Activated CD8-positive, alpha-beta T cell treated with anti-CD3 and anti-CD28 coated beads, Interleukin-2, amount 10 ng/mL, durations not matched to agents 7 days and 5 days (primary cell): ENCODE results near the gene TMOD2. TPM values are rescaled to one million over a fixed set of nuclear protein-coding genes. Genes with fewer than 3 reads are reported as not detected.

ENCODE experiments used
- ATAC-seq: fragments of 150-1000 bp; cut with Tn5 transposase; one replicate; pipeline ENCODE4 v1.10.0; 2021; ENCODE audit warnings: moderate library complexity
- CTCF ChIA-PET: fragments of 350-600 bp; sonication (Branson Sonifier 250); formaldehyde crosslinking; loops from one replicate; lab custom pipeline; 2021; ENCODE audit warnings: antibody characterized with exemption; lab: Charles Lee
- POLR2A ChIA-PET: fragments of 350-600 bp; sonication (Branson Sonifier 250); formaldehyde crosslinking; loops from one replicate; lab custom pipeline; 2021; ENCODE audit warnings: antibody characterized with exemption; lab: Charles Lee
- DNase-seq: peaks from one replicate; pipeline ENCODE4 v3.0.0-alpha.2; 2020
- H3K27ac Mint-ChIP-seq: one replicate; pipeline ENCODE4 v1.8.0; 2021; ENCODE audit warnings: mild to moderate bottlenecking, mixed read lengths
- H3K27me3 Mint-ChIP-seq: one replicate; pipeline ENCODE4 v1.8.0; 2021; ENCODE audit warnings: low read depth, mixed read lengths
- H3K36me3 Mint-ChIP-seq: one replicate; pipeline ENCODE4 v1.8.0; 2021; ENCODE audit warnings: low read depth, mixed read lengths
- H3K4me1 Mint-ChIP-seq: one replicate; pipeline ENCODE4 v1.8.0; 2021; ENCODE audit warnings: low read depth, mixed read lengths
- H3K4me3 Mint-ChIP-seq: one replicate; pipeline ENCODE4 v1.8.0; 2021; ENCODE audit warnings: mild to moderate bottlenecking, mixed read lengths
- H3K9me3 Mint-ChIP-seq: one replicate; pipeline ENCODE4 v1.8.0; 2022; ENCODE audit warnings: mixed read lengths; ENCODE audit not compliant: insufficient read depth
- total RNA-seq, 2 experiments: library from RNA; stranded (reverse); gene quantifications; one replicate each; pipeline ENCODE4 v1.2.3, GENCODE V29; 2021

TMOD2 gene
- total RNA-seq, 2 experiments from 2014 or later, result 12.0 to 12.5 TPM

- Mint-ChIP-seq H3K4me1 (peaks cover 11% of the 10 kb centered on the region), H3K27me3 (no peaks in the 10 kb centered on the region), H3K36me3 (peaks cover 6% of the 10 kb centered on the region), H3K27ac (no peak overlapping the region), H3K4me3 (no peak overlapping the region), H3K9me3 (no peaks in the 10 kb centered on the region)
- CTCF ChIA-PET, result interaction anchor here (1.4 kb wide), 1 partner anchor 22 kb away, joined by 6 read pairs; no protein-coding TSS in a partner anchor
- ATAC-seq, result no peak
- POLR2A ChIA-PET, result no interaction called here
- no peak for DNase-seq
Observed at GRCh38 chr15:51799282-51800252, 48.2 kb downstream of the TMOD2 start.

- H3K4me3 Mint-ChIP-seq, result no peak overlapping the region
- no peaks in the 10 kb centered on the region for H3K9me3 Mint-ChIP-seq
- ChIA-PET POLR2A (no interaction called here), CTCF (interaction anchor here (1.1 to 1.7 kb wide), 3 partner anchors 24 to 152 kb away, joined by 3 to 5 read pairs (median 3); no protein-coding TSS in a partner anchor)
- DNase-seq, result no peak
- no peak for ATAC-seq
- no peaks in the 10 kb centered on the region for H3K27me3 Mint-ChIP-seq
- H3K36me3 Mint-ChIP-seq, result peaks cover 10% of the 10 kb centered on the region
- H3K4me1 Mint-ChIP-seq, result peaks cover 11% of the 10 kb centered on the region
- H3K27ac Mint-ChIP-seq, result no peak overlapping the region
Observed at GRCh38 chr15:51801391-51801835, 50.0 kb downstream of the TMOD2 start.

- Mint-ChIP-seq H3K4me1 (peaks cover 11% of the 10 kb centered on the region), H3K9me3 (no peaks in the 10 kb centered on the region), H3K27me3 (no peaks in the 10 kb centered on the region), H3K36me3 (peaks cover 17% of the 10 kb centered on the region), H3K4me3 (no peak overlapping the region), H3K27ac (no peak overlapping the region)
- CTCF ChIA-PET, result interaction anchor here (1.1 to 1.7 kb wide), 2 partner anchors 26 to 153 kb away, joined by 3 to 5 read pairs; no protein-coding TSS in a partner anchor
- ATAC-seq, result no peak
- no peak for DNase-seq
- POLR2A ChIA-PET, result no interaction called here
Observed at GRCh38 chr15:51802593-51802992, 51.2 kb downstream of the TMOD2 start.

- no peaks in the 10 kb centered on the region for H3K9me3 Mint-ChIP-seq
- H3K27me3 Mint-ChIP-seq, result no peaks in the 10 kb centered on the region
- peaks cover 15% of the 10 kb centered on the region for H3K36me3 Mint-ChIP-seq
- no peak overlapping the region for H3K4me3 Mint-ChIP-seq
- no peak overlapping the region for H3K27ac Mint-ChIP-seq
- ChIA-PET CTCF (interaction anchor here (0.9 kb wide), 1 partner anchor 154 kb away, joined by 4 read pairs; no protein-coding TSS in a partner anchor), POLR2A (no interaction called here)
- DNase-seq (no peak), ATAC-seq (no peak)
- H3K4me1 Mint-ChIP-seq, result peaks cover 1% of the 10 kb centered on the region
Observed at GRCh38 chr15:51803965-51804364, 52.6 kb downstream of the TMOD2 start.

GRCh38 chr15:51806123-51806522, 54.7 kb downstream of the TMOD2 start:
- no peak for ATAC-seq
- DNase-seq, result no peak
- Mint-ChIP-seq H3K4me1 (no peaks in the 10 kb centered on the region), H3K9me3 (no peaks in the 10 kb centered on the region), H3K27me3 (no peaks in the 10 kb centered on the region), H3K27ac (no peak overlapping the region), H3K36me3 (peaks cover 11% of the 10 kb centered on the region), H3K4me3 (no peak overlapping the region)
- ChIA-PET POLR2A (no interaction called here), CTCF (no interaction called here)

GRCh38 chr15:51809457-51809856, 58.1 kb downstream of the TMOD2 start:
- peaks cover 11% of the 10 kb centered on the region for H3K36me3 Mint-ChIP-seq
- DNase-seq (no peak), ATAC-seq (no peak)
- ChIA-PET CTCF (no interaction called here), POLR2A (no interaction called here)
- H3K4me1 Mint-ChIP-seq, result no peaks in the 10 kb centered on the region
- no peak overlapping the region for H3K4me3 Mint-ChIP-seq
- H3K9me3 Mint-ChIP-seq, result no peaks in the 10 kb centered on the region
- H3K27me3 Mint-ChIP-seq, result no peaks in the 10 kb centered on the region
- H3K27ac Mint-ChIP-seq, result no peak overlapping the region

GRCh38 chr15:51812598-51812997, 61.2 kb downstream of the TMOD2 start:
- ATAC-seq (no peak), DNase-seq (no peak)
- ChIA-PET POLR2A (no interaction called here), CTCF (interaction anchor here (0.8 kb wide), 1 partner anchor 36 kb away, joined by 5 read pairs; no protein-coding TSS in a partner anchor)
- Mint-ChIP-seq H3K27me3 (no peaks in the 10 kb centered on the region), H3K27ac (no peak overlapping the region), H3K9me3 (no peaks in the 10 kb centered on the region), H3K4me3 (no peak overlapping the region), H3K36me3 (peaks cover 2% of the 10 kb centered on the region), H3K4me1 (no peaks in the 10 kb centered on the region)

GRCh38 chr15:51814606-51815005, 63.2 kb downstream of the TMOD2 start:
- CTCF ChIA-PET, result interaction anchor here (1.0 to 1.1 kb wide), 2 partner anchors 38 to 164 kb away, joined by 3 to 4 read pairs; no protein-coding TSS in a partner anchor
- ATAC-seq (no peak), DNase-seq (no peak)
- Mint-ChIP-seq H3K36me3 (peaks cover 2% of the 10 kb centered on the region), H3K27me3 (no peaks in the 10 kb centered on the region), H3K9me3 (no peaks in the 10 kb centered on the region), H3K4me3 (no peak overlapping the region), H3K4me1 (no peaks in the 10 kb centered on the region), H3K27ac (no peak overlapping the region)
- POLR2A ChIA-PET, result no interaction called here

- H3K4me1 Mint-ChIP-seq, result no peaks in the 10 kb centered on the region
- POLR2A ChIA-PET, result no interaction called here
- DNase-seq, result no peak
- H3K9me3 Mint-ChIP-seq, result peaks cover 19% of the 10 kb centered on the region
- H3K4me3 Mint-ChIP-seq, result no peak overlapping the region
- no peak for ATAC-seq
- peaks cover 10% of the 10 kb centered on the region for H3K36me3 Mint-ChIP-seq
- CTCF ChIA-PET, result no interaction called here
- no peak overlapping the region for H3K27ac Mint-ChIP-seq
- H3K27me3 Mint-ChIP-seq, result peaks cover 3% of the 10 kb centered on the region
Observed at GRCh38 chr15:51816611-51817010, 65.2 kb downstream of the TMOD2 start.

GRCh38 chr15:51818150-51818549, 66.8 kb downstream of the TMOD2 start:
- H3K27me3 Mint-ChIP-seq, result peaks cover 4% of the 10 kb centered on the region
- POLR2A ChIA-PET, result no interaction called here
- CTCF ChIA-PET, result no interaction called here
- DNase-seq (no peak), ATAC-seq (no peak)
- H3K27ac Mint-ChIP-seq, result no peak overlapping the region
- H3K9me3 Mint-ChIP-seq, result peaks cover 20% of the 10 kb centered on the region
- H3K4me1 Mint-ChIP-seq, result no peaks in the 10 kb centered on the region
- no peak overlapping the region for H3K4me3 Mint-ChIP-seq
- H3K36me3 Mint-ChIP-seq, result peaks cover 10% of the 10 kb centered on the region

GRCh38 chr15:51825698-51826097, 74.3 kb downstream of the TMOD2 start:
- Mint-ChIP-seq H3K4me1 (peaks cover 9% of the 10 kb centered on the region), H3K4me3 (no peak overlapping the region), H3K27ac (no peak overlapping the region), H3K9me3 (peaks cover 11% of the 10 kb centered on the region), H3K36me3 (peaks cover 8% of the 10 kb centered on the region), H3K27me3 (peaks cover 19% of the 10 kb centered on the region)
- no peak for DNase-seq
- POLR2A ChIA-PET, result no interaction called here
- ATAC-seq, result no peak
- CTCF ChIA-PET, result interaction anchor here (1.1 to 1.2 kb wide), 2 partner anchors 24 to 50 kb away, joined by 3 read pairs; no protein-coding TSS in a partner anchor
